GM21528 (cell line): ENCODE measurements around the gene AMACR.

Source experiments
- ATAC-seq: cut with Tn5 transposase; IDR thresholded peaks from one replicate; pipeline ENCODE4 v1.9.1; 2021; ENCODE audit warnings: mild to moderate bottlenecking, moderate library complexity; ENCODE audit not compliant: unreplicated experiment, low FRiP score

Gene AMACR

DNA sequence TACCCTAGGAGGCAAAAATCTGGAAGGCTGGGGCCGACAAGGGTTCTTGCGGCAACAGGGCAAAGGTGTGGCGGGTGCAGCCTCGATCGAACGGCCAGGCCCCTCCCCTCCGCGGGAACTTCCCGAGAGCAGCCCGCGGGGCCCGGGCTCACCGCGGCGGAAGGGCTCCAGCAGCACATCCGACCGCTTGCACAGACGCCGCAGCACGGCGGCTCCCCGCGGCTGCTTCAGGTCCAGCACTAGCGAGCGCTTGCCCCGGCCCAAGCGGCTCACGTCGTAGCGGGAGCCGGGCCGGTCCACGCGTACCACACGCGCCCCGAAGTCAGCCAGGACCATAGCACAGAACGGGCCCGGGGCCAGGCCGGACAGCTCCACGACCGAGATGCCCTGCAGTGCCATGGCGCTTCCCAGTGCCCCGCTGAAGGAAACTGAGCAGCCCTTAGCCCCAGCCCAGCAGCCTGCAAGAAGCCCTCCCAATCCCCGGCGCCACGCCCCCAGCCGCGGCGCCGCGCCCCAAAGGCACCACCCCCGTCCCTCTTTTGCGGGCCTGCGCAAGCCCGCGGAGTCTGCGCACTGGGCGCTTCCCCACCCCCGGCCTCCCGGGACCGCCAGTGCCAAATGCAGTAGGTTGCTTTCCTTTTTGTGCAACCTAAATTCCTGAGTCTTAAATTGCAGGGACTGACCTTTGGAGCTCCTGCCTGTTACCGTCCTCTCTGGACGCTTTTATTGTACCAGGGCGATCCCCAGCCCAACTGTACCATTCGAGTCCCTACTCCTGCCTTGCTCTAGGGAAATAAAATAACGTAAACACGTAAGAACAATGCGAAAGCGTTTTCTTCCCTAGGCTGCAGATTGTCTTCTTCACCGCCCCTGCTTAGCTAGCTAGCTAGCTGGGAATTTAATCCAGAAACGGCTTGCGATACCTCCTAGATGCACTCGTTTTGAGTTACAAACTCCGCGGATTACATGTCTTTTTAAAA is at the start of gene AMACR:
Gene AMACR (minus strand): TSS at position 430 of the 980 bp plus-strand sequence. CDS start 31 bp downstream, at position 399.
- ATAC-seq: peak; percentile 96

DNA sequence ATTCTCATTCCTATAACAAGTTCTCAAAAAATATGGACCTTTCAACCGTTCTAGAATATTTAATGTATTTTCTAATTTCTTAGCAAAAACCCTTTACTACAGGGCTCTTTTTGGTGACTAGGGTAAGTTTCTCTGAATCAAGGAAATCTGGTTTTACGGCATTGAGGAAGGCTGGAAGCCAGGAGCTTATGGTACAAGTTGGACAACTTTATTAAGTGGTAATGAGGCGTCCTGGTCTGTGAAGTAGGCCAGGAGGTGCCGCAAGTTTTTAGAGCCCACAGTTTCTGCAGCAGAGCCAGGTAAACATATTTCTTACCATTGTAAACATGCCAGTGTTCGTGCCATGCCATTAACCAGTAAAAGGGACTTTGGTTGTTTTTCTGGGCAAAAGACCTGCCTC is 49.7 kb upstream of the AMACR start:
- no peak for ATAC-seq

DNA sequence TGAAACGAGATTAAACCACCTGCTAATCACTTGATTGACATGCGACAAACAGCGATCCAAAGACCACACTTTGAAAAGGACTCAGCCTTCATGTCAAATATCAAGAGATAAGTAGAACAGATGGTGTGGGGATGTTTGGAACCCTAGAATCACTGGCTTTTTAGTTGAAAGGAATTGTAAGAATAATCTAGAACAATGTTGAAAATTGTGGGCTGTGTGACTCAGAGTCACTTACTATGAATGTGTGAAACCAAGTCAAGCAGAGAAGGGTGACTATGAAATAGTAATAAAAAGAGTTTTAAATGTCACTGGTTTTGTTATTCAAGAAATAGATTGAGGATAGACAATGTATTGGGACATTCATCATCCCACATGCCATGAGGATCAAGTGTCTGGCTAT is 49.3 kb upstream of the AMACR start:
- no peak for ATAC-seq

DNA sequence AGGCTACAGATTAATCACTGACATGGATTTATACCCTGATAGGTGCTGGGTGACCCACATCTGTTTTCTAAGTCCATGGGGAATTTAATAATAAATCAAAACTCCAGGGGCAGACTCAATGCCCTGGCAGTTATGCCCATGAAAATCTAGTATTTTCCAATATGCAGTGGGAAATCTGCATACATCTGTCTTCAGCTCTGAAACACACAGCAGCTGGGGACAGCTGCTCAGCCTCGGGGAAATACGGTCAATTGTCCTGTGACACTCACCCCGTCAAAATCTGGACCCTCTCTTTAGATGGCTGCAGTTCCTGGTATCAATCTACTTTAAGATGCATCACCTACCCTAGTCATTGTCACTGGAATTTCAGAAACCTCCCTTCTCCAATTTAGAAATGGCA is 47.8 kb upstream of the AMACR start:
- ATAC-seq: no peak

DNA sequence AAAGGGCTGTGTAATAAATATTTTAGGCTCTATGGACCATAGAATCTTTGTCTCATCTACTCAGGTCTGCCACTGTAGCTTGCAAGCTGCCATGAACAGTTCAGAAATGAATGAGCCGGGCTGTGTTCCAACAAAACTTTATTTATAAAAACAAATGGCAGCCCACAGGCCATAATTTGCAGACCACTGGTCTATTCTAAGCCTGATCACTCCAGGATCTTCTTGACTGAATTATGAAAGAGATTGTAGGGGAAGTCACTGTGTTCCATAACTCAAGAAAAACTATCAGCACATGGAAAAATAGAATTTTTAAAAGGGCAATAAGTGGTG is 46.5 kb upstream of the AMACR start:
- no peak for ATAC-seq

DNA sequence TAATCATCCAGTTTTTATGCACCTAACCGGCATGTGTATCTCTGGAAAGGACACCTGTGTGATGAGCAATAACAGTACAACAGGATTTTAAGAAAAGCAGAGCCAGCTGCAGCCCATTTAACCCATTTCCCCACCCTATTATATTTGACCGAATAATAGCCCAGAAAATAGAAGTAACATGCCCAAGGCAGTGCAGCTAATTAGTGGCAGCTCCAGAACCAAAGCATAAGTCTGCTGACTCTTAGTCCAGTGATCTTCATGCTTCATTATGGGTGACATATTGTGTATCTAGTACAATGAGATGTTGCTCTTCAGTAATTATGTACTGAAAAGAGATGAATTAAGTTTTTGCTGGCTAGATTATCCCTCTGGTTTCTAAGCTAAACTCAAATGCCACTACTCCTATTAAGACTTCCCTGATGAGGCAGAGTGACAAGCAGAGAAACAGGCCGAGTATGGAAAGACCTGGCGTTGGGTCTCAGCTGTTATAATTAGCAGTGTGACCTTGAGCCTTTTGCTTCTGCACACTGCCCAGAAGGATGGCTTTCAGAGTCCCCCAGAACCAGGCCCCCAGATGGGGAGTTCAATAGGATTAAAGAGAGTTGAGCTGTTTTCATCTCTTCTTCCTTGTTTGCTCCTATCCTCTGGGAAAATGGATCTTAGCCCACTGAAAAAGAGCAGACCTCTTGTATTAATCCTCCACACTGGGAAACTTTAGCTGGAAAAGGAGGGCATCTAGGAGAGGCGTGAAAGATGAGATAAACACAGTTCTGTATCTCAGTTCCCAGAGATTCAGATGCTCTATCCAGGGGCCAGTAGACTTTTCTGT is 45.9 kb upstream of the AMACR start:
- no peak for ATAC-seq

DNA sequence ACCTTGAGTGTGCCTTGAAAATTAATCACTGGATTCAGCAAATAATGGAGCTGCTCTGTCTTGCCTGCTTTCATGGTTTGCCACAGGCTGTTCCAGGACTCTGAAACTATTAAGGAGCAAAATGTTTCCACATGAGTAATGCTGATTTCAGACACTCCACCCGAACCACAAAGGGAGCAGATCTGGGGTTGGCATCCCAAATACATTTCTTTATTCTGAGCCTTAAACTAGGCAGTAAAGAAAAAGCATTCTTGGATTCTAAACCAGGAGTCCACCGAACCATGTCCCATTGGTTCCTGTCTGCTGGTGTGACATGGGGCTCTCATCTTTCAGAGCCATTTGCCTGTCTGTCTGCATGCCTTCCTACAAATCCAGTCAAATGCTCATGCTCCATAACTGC is 45.3 kb upstream of the AMACR start:
- no peak for ATAC-seq

DNA sequence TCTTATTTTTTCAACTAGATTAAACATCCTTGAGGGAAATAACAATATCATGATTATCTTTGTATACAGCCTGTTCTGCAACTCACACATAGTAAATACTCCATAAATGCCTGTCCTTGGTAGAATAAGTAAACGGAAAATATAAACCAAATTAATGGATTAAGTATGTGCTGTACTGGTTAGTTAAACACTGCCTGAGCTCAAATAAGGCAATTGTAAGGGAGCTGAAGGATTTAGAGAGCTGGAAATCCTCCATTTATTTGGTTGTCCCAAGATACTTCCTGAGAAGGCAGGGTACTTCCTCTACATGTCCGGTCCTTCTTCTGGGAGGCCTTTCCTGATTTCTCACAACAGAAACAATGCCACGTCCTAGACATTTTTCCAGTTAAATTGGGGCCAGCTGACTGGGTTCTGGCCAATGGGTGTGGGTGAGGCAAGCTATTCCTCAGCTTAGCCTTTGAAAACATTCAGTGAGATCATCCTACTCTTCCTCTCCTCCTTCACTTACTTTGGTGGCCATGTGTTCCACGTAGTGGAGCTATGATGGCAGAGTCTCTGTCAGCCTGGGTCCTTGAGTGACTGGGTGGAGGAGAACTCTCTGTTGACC is 43.6 kb upstream of the AMACR start:
- no peak for ATAC-seq

DNA sequence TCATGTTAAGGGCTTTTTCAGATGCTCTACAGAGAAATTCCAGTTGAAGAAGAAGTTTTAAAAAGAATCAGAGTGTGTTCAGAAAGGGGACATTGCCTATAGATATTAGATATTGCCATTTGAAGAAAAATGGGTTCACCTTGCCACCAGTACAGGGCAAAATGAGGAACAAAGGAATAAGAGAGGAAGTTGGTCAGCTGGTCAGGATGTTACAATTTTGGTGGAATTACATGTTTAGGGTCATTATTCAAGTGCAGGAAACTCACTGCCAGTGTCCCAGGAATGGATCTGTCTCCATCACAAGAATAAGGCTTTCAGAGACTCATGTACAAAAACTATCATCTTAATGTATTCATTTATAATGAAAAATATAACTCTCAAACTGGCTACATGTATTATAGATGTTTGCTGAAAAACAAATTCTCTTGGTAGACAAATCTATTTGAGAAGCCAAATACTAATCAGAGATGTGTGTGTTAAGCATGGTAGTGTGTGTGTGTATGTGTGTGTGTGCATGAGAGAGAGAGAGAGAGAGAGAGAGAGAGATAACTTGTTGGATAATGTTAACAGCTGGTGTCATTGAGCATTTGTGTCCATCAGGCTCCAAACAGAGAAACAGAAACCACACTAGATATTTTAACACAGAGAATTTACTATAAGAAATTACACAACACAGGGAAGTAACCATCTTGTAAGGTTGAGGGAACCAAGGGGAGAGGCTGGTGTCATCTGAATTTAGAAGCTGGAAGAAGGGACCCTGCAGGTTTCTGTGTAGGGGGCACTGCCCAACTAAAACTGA is 40.1 kb upstream of the AMACR start:
- ATAC-seq: no peak

DNA sequence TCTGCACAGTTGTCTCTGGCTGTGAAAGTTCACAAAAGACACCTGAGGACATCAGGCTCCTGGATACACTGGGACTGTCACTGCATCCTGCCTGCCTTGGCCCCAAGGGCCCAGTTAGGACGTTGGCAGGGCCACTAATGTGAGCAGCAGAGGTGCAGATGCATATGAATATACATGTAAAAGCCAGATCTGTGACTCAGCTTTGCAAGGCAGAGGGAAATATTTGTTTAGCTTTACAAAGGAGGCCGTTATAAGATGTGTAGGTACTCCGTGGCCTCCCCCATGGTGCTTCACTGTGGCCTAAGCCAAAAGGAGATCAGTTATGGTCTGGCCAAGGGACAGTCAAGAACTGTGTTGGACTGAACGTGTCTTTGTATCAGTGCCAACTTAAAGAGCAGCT is 39.3 kb upstream of the AMACR start:
- no peak for ATAC-seq

DNA sequence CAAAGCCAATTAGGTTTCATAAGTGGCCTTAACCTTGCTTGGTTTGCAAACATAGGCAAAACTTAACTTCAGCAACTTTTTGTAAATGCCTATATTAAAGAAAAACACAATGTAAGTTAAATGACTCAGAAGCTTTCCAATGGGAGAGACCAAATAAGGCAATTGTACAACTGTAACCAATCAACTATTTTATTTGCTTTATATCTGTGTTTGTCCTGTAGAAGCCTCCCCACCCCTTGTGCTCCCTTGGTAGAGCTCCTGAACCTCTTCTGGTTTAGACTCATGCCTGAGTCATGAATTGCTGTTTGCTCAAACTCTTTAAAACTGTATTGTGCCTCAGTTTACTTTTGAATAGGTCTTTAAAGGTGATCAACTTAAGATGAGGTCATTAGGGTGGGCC is 38.1 kb upstream of the AMACR start:
- no peak for ATAC-seq

DNA sequence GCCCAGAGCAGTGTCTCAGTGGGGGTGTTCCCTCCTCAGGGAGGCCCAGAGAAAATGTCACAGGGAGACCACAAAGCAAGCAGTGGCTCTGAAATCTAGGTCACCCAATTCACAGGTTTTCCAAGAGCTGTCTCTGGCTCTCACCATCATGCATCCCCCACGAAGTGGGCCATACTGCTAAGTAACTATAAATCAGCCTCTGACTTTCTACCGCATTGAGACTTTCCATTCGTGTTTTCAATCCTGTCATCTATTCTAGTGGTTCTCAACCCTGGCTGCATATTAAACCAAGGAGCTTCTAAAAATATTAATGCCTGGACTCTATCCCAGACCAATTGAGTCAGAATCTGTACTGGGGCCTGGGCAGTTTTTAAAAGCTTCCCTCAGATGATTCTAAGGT is 37.2 kb upstream of the AMACR start:
- ATAC-seq: no peak

DNA sequence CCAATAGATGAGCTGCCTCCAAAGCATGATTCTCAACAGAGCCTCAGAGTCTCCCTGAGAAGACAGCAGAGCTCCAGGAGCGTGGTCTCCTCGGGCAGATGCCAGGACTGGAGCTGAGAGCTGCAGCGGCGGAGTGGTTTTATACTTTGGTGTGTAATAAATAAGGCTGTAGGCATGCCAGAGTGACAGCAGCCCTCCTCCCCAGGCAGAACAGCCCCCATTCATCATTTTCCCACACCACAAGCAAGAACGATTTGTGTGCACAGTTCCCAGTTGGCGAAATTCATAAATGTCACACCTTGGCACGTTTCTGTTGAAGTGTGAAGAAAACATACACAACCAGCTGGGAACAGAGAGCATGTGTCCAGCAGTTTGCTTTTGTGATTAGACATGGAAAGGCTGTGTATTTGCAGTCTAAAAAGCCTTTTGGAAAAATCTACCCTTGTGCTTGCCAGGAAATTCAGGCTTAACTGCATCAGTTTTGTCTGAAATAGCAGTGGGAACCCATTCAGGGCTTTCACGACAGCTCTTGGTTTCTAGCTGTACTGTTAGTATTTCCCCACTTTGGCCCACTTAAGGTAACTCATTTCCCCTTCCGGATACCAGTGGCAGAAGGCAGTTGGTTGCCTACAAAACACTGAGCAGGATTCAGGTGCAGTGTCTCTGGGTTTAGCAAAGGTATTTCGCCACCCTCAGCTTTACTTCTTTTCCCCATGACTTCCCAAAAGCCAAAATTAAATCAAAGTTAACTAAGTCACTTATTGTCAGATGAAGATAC is 35.4 kb upstream of the AMACR start, which contains the start of gene C1QTNF3:
Gene C1QTNF3 (minus strand): TSS at position 115 of the 778 bp plus-strand sequence. CDS start 88 bp downstream, at position 27.
- no peak for ATAC-seq

DNA sequence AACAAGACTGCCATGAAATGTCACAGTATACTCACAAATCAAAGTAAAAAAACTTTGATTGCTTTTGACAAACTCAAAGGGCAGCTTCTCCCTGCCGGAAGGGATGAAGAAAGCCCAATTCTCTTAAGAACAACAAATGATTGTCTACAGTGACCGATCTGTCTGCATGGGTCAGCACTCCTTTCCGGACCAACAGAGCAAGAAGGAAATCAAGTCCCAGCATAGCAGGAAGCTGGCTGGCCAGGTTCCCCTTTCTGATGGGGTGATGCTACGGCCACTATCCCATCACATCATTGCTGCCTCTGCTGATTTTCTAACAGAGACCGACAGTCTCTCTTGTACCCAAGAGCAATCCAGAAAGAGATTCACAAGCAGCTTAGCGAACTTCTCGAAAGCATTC is 34.5 kb upstream of the AMACR start:
- ATAC-seq: no peak

DNA sequence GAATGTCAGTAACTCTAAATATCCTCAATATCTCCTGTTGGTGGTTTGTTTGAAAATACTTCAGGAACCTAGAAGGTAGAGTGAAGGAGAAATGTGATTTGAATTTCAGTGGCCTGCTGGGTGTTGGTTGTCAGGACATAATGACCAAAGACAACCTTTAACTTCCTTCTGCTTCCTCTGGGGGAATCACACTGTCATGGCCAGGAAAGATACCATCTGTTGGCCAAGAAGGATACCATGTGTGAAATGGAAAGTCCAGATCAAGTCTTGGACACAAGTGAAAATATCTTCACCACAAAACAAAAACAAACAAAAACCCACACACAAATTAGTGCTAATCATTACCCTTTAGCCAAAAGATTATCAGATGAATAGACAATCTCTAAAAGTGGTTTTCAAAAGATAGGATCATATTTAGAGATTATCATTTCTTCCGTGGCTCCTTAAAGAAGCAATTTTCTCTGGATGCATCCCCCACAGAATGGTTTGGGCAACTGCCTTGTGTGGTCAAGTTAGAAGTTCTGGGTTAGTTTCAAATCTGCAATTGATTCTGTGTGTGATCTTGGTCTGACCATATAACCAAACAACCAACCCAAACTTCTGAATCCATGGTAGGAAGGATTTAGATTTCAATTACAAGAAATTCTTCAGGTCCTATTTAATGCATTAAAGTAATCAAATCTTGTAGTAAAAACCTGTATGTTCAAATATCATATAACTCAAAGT is 33.6 kb upstream of the AMACR start:
- ATAC-seq: no peak

DNA sequence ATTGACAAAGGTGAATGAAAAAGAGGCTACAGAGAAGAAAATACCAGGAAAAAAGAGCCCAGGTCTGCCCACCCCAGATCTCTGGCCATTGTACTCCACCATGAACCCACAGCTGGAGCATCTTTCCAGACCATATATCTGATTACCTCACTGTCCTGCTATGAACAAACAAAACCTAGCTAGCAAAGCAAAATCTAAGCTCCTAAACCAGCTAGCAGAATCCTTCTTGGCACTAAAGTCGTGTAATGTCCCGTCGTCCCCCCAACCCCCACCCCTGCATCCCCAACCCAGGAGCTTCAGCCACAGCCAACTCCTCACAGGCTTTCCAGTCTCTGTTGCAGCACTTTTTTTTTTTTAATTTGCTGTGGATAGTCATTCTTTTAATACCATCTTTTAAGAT is 32.6 kb upstream of the AMACR start:
- ATAC-seq: no peak

DNA sequence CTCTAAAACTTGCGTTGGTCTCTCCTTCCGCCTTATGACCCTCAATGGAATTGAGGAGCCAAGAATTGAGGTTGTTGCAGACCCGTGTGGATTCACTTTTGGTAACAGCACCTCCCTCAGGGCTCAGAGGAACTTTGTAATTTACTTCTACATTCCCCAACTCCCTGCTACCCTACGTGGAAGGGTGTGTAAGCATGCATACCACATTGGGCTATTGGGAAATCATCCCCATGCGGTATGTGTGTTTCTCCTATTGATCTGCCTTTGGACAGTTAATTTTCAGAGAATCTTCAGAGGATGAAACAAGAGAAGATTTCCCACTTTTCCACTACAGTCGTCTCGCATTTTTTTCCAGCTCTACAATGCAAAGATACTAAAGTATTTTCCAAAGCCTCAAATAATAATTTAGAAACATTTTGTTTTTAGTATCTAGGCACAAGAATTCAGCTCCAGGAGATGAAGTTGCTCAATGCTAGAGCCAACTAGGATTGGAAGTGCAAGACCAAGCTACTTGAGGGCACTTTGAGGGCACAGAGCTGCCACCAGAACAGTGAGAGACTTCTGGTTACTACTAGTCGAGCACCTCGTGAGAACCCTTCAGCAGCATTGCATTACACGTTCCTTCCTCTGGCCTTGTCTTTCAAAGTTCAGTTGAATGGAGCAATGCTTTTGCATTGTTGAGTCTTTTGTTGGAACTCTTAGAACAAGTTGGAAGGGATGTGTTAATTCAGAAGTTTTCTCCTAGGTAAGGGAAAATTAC is 31.7 kb upstream of the AMACR start:
- no peak for ATAC-seq

DNA sequence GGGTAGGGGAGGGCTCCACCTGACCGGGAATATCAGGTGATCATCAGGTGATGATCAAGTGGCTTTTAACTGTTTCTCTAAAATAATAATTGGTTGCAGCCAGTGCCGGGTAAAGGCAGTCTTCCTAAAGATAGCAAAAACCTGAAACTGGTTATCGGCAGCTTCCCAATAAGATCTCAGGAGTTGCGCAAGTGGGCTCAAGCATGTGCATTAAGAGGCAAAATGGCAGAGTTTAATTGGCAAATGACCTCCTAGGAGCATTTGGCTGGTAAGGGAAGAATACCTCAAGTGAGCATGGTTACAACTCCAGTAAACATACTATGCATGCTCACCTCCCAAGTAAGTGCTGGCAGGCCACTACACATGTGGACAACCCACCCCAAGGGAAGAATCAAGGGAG is 31.0 kb upstream of the AMACR start:
- no peak for ATAC-seq
